GM19238 (cell line): ENCODE measurements around the gene DNASE1.

Experiments used
- DNase-seq: peaks from one replicate; pipeline ENCODE4 v3.0.0; 2011; ENCODE audit warnings: low spot score; ENCODE audit not compliant: insufficient read length

The DNASE1 gene

DNA sequence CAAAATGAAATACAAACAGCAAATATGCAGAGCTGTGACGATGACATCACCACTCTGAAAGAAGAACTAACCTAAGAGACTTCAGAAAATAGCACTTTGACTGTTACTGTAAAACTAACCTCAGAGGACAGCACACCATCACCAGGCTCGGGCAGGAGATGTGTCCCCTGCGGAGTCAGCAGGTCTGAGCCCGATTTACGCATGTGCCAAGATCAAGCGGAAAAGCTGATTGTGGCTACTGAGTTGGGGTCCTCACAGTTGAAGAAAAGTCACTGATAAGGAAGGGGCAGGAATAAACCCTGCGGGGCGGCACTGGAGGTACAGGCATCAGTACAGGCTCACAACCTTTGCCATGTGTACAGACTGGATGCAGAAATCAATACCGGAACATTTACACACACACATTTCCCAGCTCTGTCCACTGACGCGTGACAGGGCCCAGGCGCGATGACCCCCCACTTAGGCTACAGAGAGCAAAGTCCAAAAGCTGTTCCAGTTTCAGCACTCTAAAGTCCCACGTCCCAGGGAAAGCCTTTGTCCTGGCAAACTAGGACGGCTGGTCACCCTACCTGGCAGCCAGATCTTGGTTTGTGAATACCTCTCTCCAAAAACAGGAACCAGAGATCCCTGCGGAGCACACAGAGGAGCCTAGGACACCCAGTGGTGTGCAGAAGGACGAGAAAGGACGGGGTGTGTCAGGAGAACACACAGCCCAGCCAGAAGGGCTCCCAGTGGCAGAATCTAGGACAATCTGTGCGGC lies 41.3 kb downstream of the DNASE1 start:
- DNase-seq, result no peak

DNA sequence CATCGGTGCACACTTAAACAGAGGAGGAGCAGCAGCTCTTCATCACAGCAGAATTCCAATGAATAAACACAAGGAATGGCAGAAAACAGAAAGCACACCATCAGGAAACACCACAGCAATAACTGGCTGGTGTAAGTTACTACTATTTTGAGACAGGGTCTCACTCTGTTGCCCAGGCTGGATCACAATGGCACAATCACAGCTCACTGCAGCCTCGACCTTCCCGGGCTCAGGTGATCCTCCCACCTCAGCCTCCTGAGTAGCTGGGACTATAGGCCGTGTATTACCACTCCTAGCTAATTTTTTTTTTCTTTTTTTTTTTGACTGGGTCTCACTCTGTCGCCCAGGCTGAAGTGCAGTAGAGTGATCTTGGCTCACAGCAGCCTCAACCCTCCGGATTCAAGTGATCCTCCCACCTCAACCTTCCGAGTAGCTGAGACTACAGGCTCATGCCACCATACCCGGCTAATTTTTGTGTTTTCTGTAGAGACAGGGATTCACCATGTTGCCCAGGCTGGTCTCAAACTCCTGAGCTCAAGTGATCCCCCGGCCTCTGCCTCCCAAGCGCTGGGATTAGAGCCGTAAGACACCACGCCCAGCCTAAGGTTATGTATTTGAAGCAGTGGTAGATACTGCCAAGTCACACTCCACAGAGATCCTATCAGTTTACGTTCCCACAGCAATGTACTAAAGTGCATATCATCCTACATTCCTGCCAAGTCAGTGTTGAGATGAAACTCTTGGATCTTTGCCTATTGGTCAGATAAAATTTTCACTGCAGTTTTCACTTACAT lies 42.1 kb downstream of the DNASE1 start:
- DNase-seq, result no peak

- DNase-seq, result no peak
Measured at GRCh38 chr16:3698941-3699340, 44.5 kb downstream of the DNASE1 start.

DNA sequence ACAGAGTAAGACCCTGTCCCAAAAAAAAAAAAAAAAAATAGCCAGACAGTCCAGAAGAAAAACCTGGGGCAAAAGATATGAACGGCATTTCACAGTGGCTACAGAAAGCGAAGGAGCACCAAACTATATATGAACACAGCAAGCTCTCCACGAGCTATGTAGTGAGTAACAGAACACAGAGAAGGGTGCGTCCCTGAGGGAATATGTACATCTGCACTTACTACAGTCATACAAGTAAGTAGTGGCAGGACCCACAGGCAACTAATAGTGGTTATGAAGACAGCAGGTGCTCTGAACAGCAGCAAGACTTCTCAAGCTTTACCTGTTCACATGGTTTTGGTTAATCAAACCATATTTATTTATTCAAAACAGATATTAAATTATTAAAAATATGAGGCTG lies 47.0 kb downstream of the DNASE1 start:
- DNase-seq, result no peak

GRCh38 chr16:3702082-3702481 lies 47.6 kb downstream of the DNASE1 start:
- DNase-seq, result no peak

DNA sequence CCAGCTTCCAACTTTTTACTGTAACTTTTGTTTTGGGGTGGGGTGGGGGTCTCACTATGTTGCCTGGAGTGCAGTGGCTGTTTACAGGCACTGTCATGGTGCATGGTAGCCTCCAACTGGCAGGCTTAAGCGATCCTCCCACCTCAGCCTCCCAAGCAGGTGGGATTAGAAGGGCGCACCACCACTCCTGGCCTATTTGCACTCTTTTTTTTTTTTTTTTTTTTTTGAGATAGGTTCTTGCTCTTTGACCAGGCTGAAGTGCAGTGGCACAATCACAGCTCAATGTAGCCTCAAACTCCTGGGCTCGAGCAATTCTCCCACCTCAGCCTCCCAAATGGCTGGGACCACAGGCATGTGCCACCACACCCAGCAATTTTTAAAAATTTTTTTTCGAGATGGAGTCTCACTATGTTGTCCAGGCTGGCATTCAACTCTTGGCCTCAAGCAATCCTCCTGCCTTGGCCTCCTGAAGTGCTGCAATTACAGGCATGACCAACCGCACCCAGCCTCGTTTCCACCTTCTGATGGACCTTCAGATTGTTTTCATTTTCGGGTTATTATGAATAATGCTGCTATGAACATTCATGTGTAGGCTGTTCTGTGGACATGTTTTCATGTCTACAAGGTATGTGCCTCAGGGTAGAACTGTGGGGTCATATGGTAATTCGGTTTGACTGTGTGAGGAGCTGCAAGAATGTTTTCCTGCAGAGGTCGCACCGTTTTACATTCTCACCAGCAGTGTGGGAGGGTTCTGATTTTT lies 51.9 kb downstream of the DNASE1 start:
- no peak for DNase-seq
